HG02840 (cell line): ENCODE measurements around the gene IRF3.
"Not testable (repeated sequence)": the region's sequence is repeated elsewhere in the genome, so short reads cannot be mapped to it uniquely, and the experiment has no call there.

ENCODE experiments used
- ATAC-seq: cut with Tn5 transposase; IDR thresholded peaks from one replicate; pipeline ENCODE4 v1.9.1; 2021; ENCODE audit warnings: mild to moderate bottlenecking, moderate library complexity, moderate number of reproducible peaks; ENCODE audit not compliant: unreplicated experiment, low FRiP score

The IRF3 gene

DNA sequence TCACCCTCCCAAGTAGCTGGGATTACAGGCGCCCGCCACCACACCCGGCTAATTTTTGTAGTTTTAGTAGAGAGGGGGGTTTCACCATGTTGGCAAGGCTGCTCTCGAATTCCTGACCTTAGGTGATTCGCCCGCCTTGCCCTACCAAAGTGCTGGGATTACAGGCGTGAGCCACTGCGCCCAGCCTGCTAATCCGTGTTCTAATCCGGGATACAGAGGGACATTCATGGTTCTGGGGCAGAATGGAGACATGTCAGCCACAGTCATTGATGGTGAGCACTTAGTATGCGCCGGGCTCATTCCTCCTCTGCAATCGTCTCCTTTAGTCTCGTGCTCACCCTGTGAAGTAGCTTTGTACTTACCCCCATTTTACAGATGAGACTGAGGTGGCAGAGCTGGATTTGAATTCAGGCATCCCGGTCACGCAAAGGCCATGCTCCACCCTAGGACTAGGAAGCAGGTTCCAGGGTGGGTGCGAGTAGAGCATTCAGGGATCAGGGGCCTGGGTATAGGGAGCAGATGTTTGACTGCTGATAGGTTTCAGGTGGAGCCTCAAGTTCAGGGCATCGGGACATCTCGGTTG is 34.0 kb downstream of the IRF3 start:
- no peak for ATAC-seq

- no peak for ATAC-seq
Measured at GRCh38 chr19:49631014-49631588, 34.6 kb downstream of the IRF3 start.

GRCh38 chr19:49629659-49630058 is 36.0 kb downstream of the IRF3 start:
- ATAC-seq: no peak

- ATAC-seq: no peak
Measured at GRCh38 chr19:49626226-49626625, 39.4 kb downstream of the IRF3 start.

DNA sequence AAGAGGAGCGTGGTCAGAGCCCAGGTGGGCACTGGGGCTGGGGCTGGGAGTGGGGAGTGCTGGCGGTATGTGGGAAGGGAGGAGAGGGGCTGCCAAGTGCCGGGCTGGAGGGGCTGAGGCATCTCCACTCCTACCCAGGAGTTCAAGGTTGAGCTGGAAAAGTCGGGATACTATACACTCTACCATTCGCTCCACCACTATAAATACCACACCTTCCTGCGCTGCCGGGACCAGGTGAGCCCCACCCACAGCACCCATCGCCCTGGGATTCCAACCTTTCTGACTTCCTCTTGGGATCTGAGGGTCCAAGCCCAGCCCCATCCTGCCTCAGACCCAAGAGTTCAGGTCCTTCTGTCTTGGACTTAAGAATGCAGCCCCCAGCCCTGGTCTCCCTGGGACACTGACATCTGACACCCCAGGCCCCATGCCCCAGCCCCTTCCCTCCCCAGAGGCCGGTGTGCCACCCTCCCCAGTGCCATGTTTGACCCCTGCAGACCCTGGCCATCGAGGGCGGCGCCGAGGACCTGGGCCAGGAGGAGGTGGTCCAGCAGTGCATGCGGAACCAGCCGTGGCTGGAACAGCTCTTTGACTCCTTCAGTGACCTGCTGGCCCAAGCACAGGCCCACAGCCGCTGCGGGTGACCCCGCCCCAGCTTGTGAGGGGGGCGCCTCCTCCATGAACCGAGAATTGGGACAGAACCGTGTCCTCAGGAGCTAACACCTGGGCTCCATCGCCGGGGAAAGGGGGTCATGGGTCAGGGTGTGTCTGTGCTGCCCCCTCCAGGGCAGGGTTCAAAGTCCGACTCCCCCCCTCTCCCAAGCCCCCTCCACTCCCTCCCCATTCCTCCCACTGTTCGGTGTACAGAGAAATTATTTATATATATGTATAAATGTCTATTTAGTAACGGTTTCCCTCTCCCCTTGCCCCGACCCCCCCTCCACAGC is 40.4 kb downstream of the IRF3 start:
- no peak for ATAC-seq

GRCh38 chr19:49617860-49618259 is 47.8 kb downstream of the IRF3 start:
- not testable (repeated sequence) for ATAC-seq

DNA sequence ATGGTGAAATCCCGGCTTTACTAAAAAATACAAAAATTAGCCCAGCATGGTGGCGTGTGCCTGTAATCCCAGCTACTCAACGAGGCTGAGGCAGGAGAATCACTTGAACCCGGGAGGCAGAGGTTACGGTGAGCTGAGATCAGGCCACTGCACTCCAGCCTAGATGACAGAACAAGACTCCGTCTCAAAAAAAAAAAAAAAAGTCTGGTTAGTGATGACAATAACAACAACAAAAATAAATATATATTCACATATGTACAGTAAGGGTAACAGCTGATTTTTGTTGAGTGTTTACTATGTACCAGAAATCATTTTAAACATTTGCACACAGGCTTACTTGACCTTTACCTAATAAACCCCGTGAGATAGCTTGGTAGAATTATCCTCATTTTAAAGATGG is 48.7 kb downstream of the IRF3 start:
- ATAC-seq: no peak

- no peak for ATAC-seq
Measured at GRCh38 chr19:49616532-49616931, 49.1 kb downstream of the IRF3 start.

DNA sequence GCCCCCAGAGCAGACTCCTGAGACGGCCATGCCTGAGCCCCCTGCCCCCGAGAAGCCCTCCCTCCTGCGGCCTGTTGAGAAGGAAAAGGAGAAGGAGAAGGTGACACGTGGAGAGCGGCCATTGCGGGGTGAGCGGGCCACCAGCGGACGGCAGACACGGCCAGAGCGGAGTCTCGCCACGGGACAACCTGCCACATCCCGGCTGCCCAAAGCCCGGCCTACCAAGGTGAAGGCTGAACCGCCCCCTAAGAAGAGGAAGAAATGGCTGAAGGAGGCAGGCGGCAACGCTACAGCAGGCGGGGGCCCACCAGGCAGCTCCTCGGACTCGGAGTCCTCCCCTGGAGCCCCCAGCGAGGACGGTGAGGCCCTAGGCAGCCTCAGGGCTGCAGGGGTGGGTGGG is 49.8 kb downstream of the IRF3 start:
- no peak for ATAC-seq

DNA sequence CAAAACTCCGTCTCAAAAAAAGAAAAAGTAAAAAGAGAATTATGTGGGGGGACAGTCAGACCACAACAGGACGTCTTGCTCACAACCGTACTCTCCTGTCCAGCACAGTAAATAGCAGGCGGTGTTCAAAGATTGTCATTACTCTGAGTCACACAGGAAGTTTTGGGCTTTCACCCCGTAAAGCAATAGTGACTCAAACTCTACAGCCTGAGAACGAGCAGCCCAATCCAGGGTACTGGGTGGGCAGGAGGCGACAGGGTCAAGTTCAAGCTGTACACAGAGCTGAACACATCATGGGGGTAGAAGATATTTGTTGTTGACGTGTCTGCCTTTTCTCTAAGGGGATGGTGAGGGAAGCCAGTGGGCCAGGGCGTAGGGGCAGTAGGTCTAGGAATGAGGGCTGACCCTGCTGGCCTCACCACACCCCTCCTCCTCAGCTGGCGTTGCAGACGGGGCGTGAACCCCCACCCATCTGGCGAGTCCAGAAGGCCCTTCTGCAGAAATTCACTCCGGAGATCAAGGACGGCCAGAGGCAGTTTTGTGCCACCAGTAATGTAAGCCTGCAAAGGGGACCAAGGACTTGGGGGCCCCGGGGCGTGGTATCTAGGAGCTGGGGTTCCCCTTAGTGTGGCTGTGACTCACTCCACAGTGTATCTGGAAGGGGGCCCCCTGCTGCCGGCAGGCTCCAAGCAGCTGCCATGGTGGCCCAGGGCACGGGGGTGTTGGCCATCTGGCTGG is 51.4 kb downstream of the IRF3 start:
- ATAC-seq: no peak

DNA sequence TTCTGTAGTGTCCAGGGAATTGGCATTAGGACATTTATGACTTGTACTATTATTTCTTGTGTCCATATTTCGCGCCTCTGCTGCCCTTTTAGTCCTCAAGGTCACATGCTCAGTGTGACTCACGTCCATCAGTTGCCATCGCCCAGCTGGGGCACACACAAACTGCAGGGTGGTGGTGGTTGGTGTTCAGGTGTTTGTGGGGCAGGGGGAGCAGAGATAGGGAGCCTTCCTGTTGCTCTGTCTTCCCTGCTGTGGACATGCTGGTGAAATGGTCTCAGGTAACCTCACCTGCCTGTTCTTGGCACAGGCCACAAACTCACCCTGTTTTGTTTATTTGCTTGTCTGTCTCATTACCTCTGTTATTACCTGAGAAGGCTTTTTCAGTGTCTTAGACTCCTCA is 52.3 kb downstream of the IRF3 start:
- no peak for ATAC-seq
